HepG2 (cell line): Measurements from ENCODE around the gene ABCC8. TPM values are rescaled to one million over a fixed set of nuclear protein-coding genes. Genes with fewer than 3 reads are reported as not detected.

Experiments
- BCL6 ChIP-seq: IDR thresholded peaks from 2 replicates; pipeline ENCODE4 v1.6.1; 2016; ENCODE audit warnings: missing genetic modification reagents, missing compliant biosample characterization
- MTA3 ChIP-seq: sonication (generic); formaldehyde crosslinking; IDR thresholded peaks from 2 replicates; pipeline ENCODE4 v1.4.0; 2020; ENCODE audit warnings: missing genetic modification reagents
- PATZ1 ChIP-seq: sonication (generic); formaldehyde crosslinking; IDR thresholded peaks from 2 replicates; pipeline ENCODE4 v1.4.0; 2020; ENCODE audit warnings: missing genetic modification reagents
- PHB2 ChIP-seq: fragments of 450-650 bp; IDR thresholded peaks from 2 replicates; pipeline ENCODE4 v1.6.1; 2018; ENCODE audit not compliant: partially characterized antibody
- REPIN1 ChIP-seq: sonication (generic); formaldehyde crosslinking; IDR thresholded peaks from 2 replicates; pipeline ENCODE4 v1.8.0; 2022; ENCODE audit warnings: missing genetic modification reagents, low read depth, mild to moderate bottlenecking, borderline replicate concordance
- RFX1 ChIP-seq: fragments of 450-650 bp; IDR thresholded peaks from 2 replicates; pipeline ENCODE4 v1.6.1; 2017
- SMC3 ChIP-seq: IDR thresholded peaks from 2 replicates; pipeline ENCODE4 v1.6.1; 2011; ENCODE audit warnings: low read length, improper control_type of control experiment
- TEF ChIP-seq: sonication (generic); formaldehyde crosslinking; IDR thresholded peaks from 2 replicates; pipeline ENCODE4 v1.5.0; 2020; ENCODE audit warnings: missing genetic modification reagents
- TOPORS ChIP-seq: sonication (generic); formaldehyde crosslinking; IDR thresholded peaks from 2 replicates; pipeline ENCODE4 v1.8.0; 2023; ENCODE audit warnings: mild to moderate bottlenecking, missing genetic modification reagents
- TRIM22 ChIP-seq: fragments of 450-650 bp; IDR thresholded peaks from 2 replicates; pipeline ENCODE4 v1.6.1; 2017
- ZBTB3 ChIP-seq: sonication (generic); formaldehyde crosslinking; IDR thresholded peaks from 2 replicates; pipeline ENCODE4 v1.4.0; 2020; ENCODE audit warnings: low read depth, mild to moderate bottlenecking, moderate library complexity, missing genetic modification reagents, borderline replicate concordance
- ZFP91 ChIP-seq: sonication (generic); formaldehyde crosslinking; IDR thresholded peaks from 2 replicates; pipeline ENCODE4 v1.9.0; 2022; ENCODE audit warnings: missing genetic modification reagents, mild to moderate bottlenecking, borderline replicate concordance
- ZNF20 ChIP-seq: sonication (generic); formaldehyde crosslinking; IDR thresholded peaks from 2 replicates; pipeline ENCODE4 v1.4.0; 2020; ENCODE audit warnings: mild to moderate bottlenecking, moderate library complexity, missing genetic modification reagents
- ZNF224 ChIP-seq: sonication (generic); formaldehyde crosslinking; IDR thresholded peaks from 2 replicates; pipeline ENCODE4 v1.5.0; 2020; ENCODE audit warnings: mild to moderate bottlenecking, missing genetic modification reagents
- ZNF256 ChIP-seq: sonication (generic); formaldehyde crosslinking; conservative IDR thresholded peaks from 2 replicates; pipeline ENCODE4 v1.4.0; 2020; ENCODE audit warnings: missing genetic modification reagents
- ZNF280B ChIP-seq: sonication (generic); formaldehyde crosslinking; IDR thresholded peaks from 2 replicates; pipeline ENCODE4 v1.5.0; 2020; ENCODE audit warnings: missing genetic modification reagents, mild to moderate bottlenecking, borderline replicate concordance
- ZNF503 ChIP-seq: sonication (generic); formaldehyde crosslinking; IDR thresholded peaks from 2 replicates; pipeline ENCODE4 v1.4.0; 2020; ENCODE audit warnings: missing genetic modification reagents
- ZNF550 ChIP-seq: sonication (generic); formaldehyde crosslinking; IDR thresholded peaks from 2 replicates; pipeline ENCODE4 v1.4.0; 2020; ENCODE audit warnings: mild to moderate bottlenecking, missing genetic modification reagents, borderline replicate concordance
- ZNF614 ChIP-seq: IDR thresholded peaks from 2 replicates; pipeline ENCODE4 v1.6.1; 2018; ENCODE audit warnings: missing biosample characterization, missing genetic modification reagents, inconsistent platforms, borderline replicate concordance
- ZNF672 ChIP-seq: sonication (generic); formaldehyde crosslinking; IDR thresholded peaks from 2 replicates; pipeline ENCODE4 v1.8.1; 2022; ENCODE audit warnings: missing genetic modification reagents
- ZNF724P ChIP-seq: sonication (generic); formaldehyde crosslinking; IDR thresholded peaks from 2 replicates; pipeline ENCODE4 v1.8.0; 2022; ENCODE audit warnings: missing genetic modification reagents, borderline replicate concordance
- ZNF772 ChIP-seq: sonication (generic); formaldehyde crosslinking; IDR thresholded peaks from 2 replicates; pipeline ENCODE4 v1.5.0; 2020; ENCODE audit warnings: mild to moderate bottlenecking, missing genetic modification reagents
- polyA plus RNA-seq, 8 experiments: library from polyadenylated mRNA; depleted of rRNA in 3 of 8; stranded (reverse) in 7 of 8; unstranded in 1 of 8; fragments of >200 nt; fragmentation: Illumina TruSeq in 4 of 8; extraction: Trizol in 4 of 8; gene quantifications; 2 replicates each; pipeline versions ENCODE4 v1.2.1 to v1.2.3, GENCODE V29; 2011 to 2016; ENCODE audit warnings: low read depth in 4 of 8, missing spikeins in 1 of 8, mixed read lengths in 1 of 8; ENCODE audit not compliant: insufficient read depth in 1 of 8
- total RNA-seq, 5 experiments: library from RNA; depleted of rRNA; stranded (reverse); fragments of >200 nt; fragmentation: Illumina TruSeq; extraction: Trizol; gene quantifications; 2 replicates each; pipeline ENCODE4 v1.2.3, GENCODE V29; 2016; ENCODE audit warnings: low read depth in 1 of 5

ABCC8 gene
- total and polyA plus RNA-seq, 2 of the 13 experiments (the other 11 are each of a cell fraction or from before 2014, with no cell fraction given): not detected

- TF ChIP-seq MTA3 (CRISPR knock-in tag): no peak
- TF ChIP-seq ZBTB3 (CRISPR knock-in tag): no peak
- TF ChIP-seq ZNF224 (CRISPR knock-in tag): no peak
- TF ChIP-seq RFX1: no peak
- TF ChIP-seq ZNF772 (CRISPR knock-in tag): peak; percentile 30; the same call in 1 of the 2 replicates
- no peak for TF ChIP-seq TEF (CRISPR knock-in tag)
- TF ChIP-seq ZNF20 (CRISPR knock-in tag): no peak
- no peak for TF ChIP-seq ZNF256 (CRISPR knock-in tag)
- TF ChIP-seq ZNF614: no peak
- TF ChIP-seq ZFP91 (CRISPR knock-in tag): peak; percentile 43; the same call in 1 of the 2 replicates
- peak; percentile 74; the same call in 1 of the 2 replicates for TF ChIP-seq TOPORS (CRISPR knock-in tag)
- 0 out of 2 replicates have a peak, but pooled peaks have one; percentile 35 for TF ChIP-seq ZNF724P
- no peak for TF ChIP-seq PHB2
- no peak for TF ChIP-seq ZNF503
- TF ChIP-seq PATZ1 (CRISPR knock-in tag): no peak
- TF ChIP-seq ZNF672 (CRISPR knock-in tag): no peak
- TF ChIP-seq ZNF550 (CRISPR knock-in tag): no peak
- peak; percentile 43; the same call in 1 of the 2 replicates for TF ChIP-seq REPIN1 (CRISPR knock-in tag)
- no peak for TF ChIP-seq BCL6 (CRISPR knock-in tag)
- no peak for TF ChIP-seq TRIM22
- TF ChIP-seq SMC3: peak; percentile 88
- TF ChIP-seq ZNF280B: no peak
Measured at GRCh38 chr11:17384002-17384511, 92.6 kb downstream of the ABCC8 start (continued).
